Liver (tissue), 3 donors: Measurements from ENCODE around the gene ATP11B.
A peak's percentile ranks its signal among the peaks of the same experiment; 100 is the strongest.

Source experiments
- CTCF ChIP-seq: fragments of 150-350 bp; IDR thresholded peaks from 2 replicates; pipeline ENCODE4 v1.5.1; 2017; ENCODE audit warnings: improper control_type of control experiment, low read depth, low read length; ENCODE audit not compliant: missing input control
- EGR1 ChIP-seq, 2 donors: IDR thresholded peaks; 2 replicates each; pipeline ENCODE4 v1.6.1; 2016 to 2018; ENCODE audit warnings: antibody characterized with exemption in 2 of 2, low read depth in 2 of 2
- FOXA2 ChIP-seq: IDR thresholded peaks from 2 replicates; pipeline ENCODE4 v1.6.1; 2016; ENCODE audit warnings: antibody characterized with exemption
- HNF4A ChIP-seq, 2 donors: conservative IDR thresholded peaks; 2 replicates each; pipeline ENCODE4 v1.6.1; 2016; ENCODE audit warnings: antibody characterized with exemption in 2 of 2, mild to moderate bottlenecking in 2 of 2
- JUND ChIP-seq, 2 donors: IDR thresholded peaks; 2 replicates each; pipeline ENCODE4 v1.6.1; 2016; ENCODE audit warnings: antibody characterized with exemption in 2 of 2
- RAD21 ChIP-seq, 2 donors: IDR thresholded peaks; 2 replicates each; pipeline ENCODE4 v1.6.1; 2016; ENCODE audit warnings: antibody characterized with exemption in 2 of 2, mild to moderate bottlenecking in 2 of 2
- REST ChIP-seq: IDR thresholded peaks from 2 replicates; pipeline ENCODE4 v1.6.1; 2016; ENCODE audit warnings: antibody characterized with exemption, mild to moderate bottlenecking
- RXRA ChIP-seq, 2 donors: IDR thresholded peaks; 2 replicates each; pipeline ENCODE4 v1.6.1; 2017 to 2018; ENCODE audit warnings: antibody characterized with exemption in 2 of 2, mild to moderate bottlenecking in 1 of 2
- SP1 ChIP-seq: IDR thresholded peaks from 2 replicates; pipeline ENCODE4 v1.6.1; 2018; ENCODE audit warnings: antibody characterized with exemption, mild to moderate bottlenecking
- TAF1 ChIP-seq: conservative IDR thresholded peaks from 2 replicates; pipeline ENCODE4 v1.6.1; 2016; ENCODE audit warnings: antibody characterized with exemption, mild to moderate bottlenecking
- YY1 ChIP-seq: IDR thresholded peaks from 2 replicates; pipeline ENCODE4 v1.6.1; 2016; ENCODE audit warnings: antibody characterized with exemption, mild to moderate bottlenecking
- TF ChIP-seq, protein P1 (sequence below): IDR thresholded peaks from 2 replicates; pipeline ENCODE4 v1.6.1; 2016; ENCODE audit warnings: antibody characterized with exemption
- donor health status: healthy.
- donor health status: healthy.

GRCh38 chr3:182816181-182816580, 22.9 kb downstream of the ATP11B start:
- TF ChIP-seq, protein P1, sequence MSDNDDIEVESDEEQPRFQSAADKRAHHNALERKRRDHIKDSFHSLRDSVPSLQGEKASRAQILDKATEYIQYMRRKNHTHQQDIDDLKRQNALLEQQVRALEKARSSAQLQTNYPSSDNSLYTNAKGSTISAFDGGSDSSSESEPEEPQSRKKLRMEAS = no peak
- TF ChIP-seq CTCF (no peak), SP1 (no peak), JUND (IDR thresholded peaks at IDR 0.05) (no peak), RXRA (IDR thresholded peaks at IDR 0.05) (peak; percentile 27 to 50), REST (no peak), RAD21 (IDR thresholded peaks at IDR 0.05) (no peak), TAF1 (no peak), YY1 (no peak), EGR1 (IDR thresholded peaks at IDR 0.05; ENCODE audit: low read depth in 2 of 2) (no peak), FOXA2 (no peak), HNF4A (conservative IDR thresholded peaks at IDR 0.05) (no peak)
